ENCODE data around the gene PRKCH. TPM values are rescaled to one million over a fixed set of nuclear protein-coding genes. Genes with fewer than 3 reads are reported as not detected.

Gene PRKCH
- total RNA-seq, 1 donor from 2014 or later, result 43.0 TPM

- peaks cover 14% of the 10 kb centered on the region for H3K4me1 ChIP-seq
- peak in 2 of 3 experiments; percentile 31 to 62 for TF ChIP-seq CTCF (IDR thresholded peaks at IDR 0.05)
- peak in 1 of 2 donors; percentile 10 for TF ChIP-seq POLR2A (IDR thresholded peaks at IDR 0.05)
- peak in 1 of 2 donors; percentile 48 for TF ChIP-seq POLR2AphosphoS5 (IDR thresholded peaks at IDR 0.05; ENCODE audit: insufficient read depth in 1 of 2, low read depth in 1 of 2)
- no peaks in the 10 kb centered on the region for H3K9me3 ChIP-seq
- H3K27ac ChIP-seq, result peak overlapping the region; percentile 96
- peak in 1 of 2 donors; percentile 86 for DNase-seq (ENCODE audit: extremely low spot score in 2 of 2)
- peak overlapping the region; percentile 70 for H3K4me3 ChIP-seq
- no peaks in the 10 kb centered on the region for H3K27me3 ChIP-seq
- H3K36me3 ChIP-seq, result no peaks in the 10 kb centered on the region
- intact Hi-C loops (cut with DNase I), result no loop called here
These were observed 40.7 kb upstream of the PRKCH start for GRCh38 chr14:61280526-61281185.

GRCh38 chr14:61281186-61281947 lies 40.0 kb upstream of the PRKCH start, which contains the start of gene TMEM30B:
Gene TMEM30B (minus strand): TSS chr14:61281338. CDS start chr14:61281147, 191 bp downstream.
- Histone ChIP-seq H3K36me3 (no peaks in the 10 kb centered on the region), H3K27me3 (no peaks in the 10 kb centered on the region), H3K4me1 (peaks cover 14% of the 10 kb centered on the region), H3K4me3 (peak within 1 kb of the TSS; percentile 70), H3K9me3 (no peaks in the 10 kb centered on the region), H3K27ac (peak within 1 kb of the TSS; percentile 96)
- peak in 1 of 2 donors; percentile 5 for TF ChIP-seq POLR2A (IDR thresholded peaks at IDR 0.05)
- peak; percentile 21 to 23 for TF ChIP-seq POLR2AphosphoS5 (IDR thresholded peaks at IDR 0.05; ENCODE audit: insufficient read depth in 1 of 2, low read depth in 1 of 2)
- no peak for TF ChIP-seq CTCF (IDR thresholded peaks at IDR 0.05)
- intact Hi-C loops (cut with DNase I), result no loop called here
- peak in 1 of 2 donors; percentile 92 for DNase-seq (ENCODE audit: extremely low spot score in 2 of 2)

- peaks cover 14% of the 10 kb centered on the region for H3K4me1 ChIP-seq
- intact Hi-C loops (cut with DNase I), result no loop called here
- H3K27ac ChIP-seq, result no peak overlapping the region
- TF ChIP-seq POLR2A (IDR thresholded peaks at IDR 0.05), result no peak
- TF ChIP-seq POLR2AphosphoS5 (IDR thresholded peaks at IDR 0.05; ENCODE audit: insufficient read depth in 1 of 2, low read depth in 1 of 2), result no peak
- no peak for TF ChIP-seq CTCF (IDR thresholded peaks at IDR 0.05)
- peak overlapping the region in 1 of 2 donors; percentile 70 for H3K4me3 ChIP-seq
- no peaks in the 10 kb centered on the region for H3K36me3 ChIP-seq
- DNase-seq (ENCODE audit: extremely low spot score in 2 of 2), result peak in 1 of 2 donors; percentile 18
- H3K27me3 ChIP-seq, result no peaks in the 10 kb centered on the region
- no peaks in the 10 kb centered on the region for H3K9me3 ChIP-seq
These were observed 39.5 kb upstream of the PRKCH start for GRCh38 chr14:61281948-61282275.

GRCh38 chr14:61282746-61283145 lies 38.6 kb upstream of the PRKCH start:
- no peak for DNase-seq (ENCODE audit: extremely low spot score in 2 of 2)
- no peaks in the 10 kb centered on the region for H3K36me3 ChIP-seq
- no peaks in the 10 kb centered on the region for H3K27me3 ChIP-seq
- no peaks in the 10 kb centered on the region for H3K9me3 ChIP-seq
- intact Hi-C loops (cut with DNase I), result no loop called here
- TF ChIP-seq CTCF (IDR thresholded peaks at IDR 0.05), result no peak
- no peak for TF ChIP-seq POLR2AphosphoS5 (IDR thresholded peaks at IDR 0.05; ENCODE audit: insufficient read depth in 1 of 2, low read depth in 1 of 2)
- no peak for TF ChIP-seq POLR2A (IDR thresholded peaks at IDR 0.05)
- H3K4me1 ChIP-seq, result peaks cover 14% of the 10 kb centered on the region
- no peak overlapping the region for H3K4me3 ChIP-seq
- H3K27ac ChIP-seq, result no peak overlapping the region
